Lower leg skin (tissue), 4 donors: ENCODE measurements around the gene ZNF148. TPM values are rescaled to one million over a fixed set of nuclear protein-coding genes. Genes with fewer than 3 reads are reported as not detected.

ENCODE experiments used
- DNase-seq, 2 donors: peaks; one replicate each; pipeline ENCODE4 v3.0.0-alpha.2; 2019; ENCODE audit warnings: low spot score in 2 of 2
- H3K4me3 ChIP-seq: fragments of 200-600 bp; sonication (generic); 2 replicates; pipeline ENCODE4 v1.5.1; 2017; ENCODE audit warnings: mild to moderate bottlenecking, low read depth; ENCODE audit not compliant: poor library complexity, severe bottlenecking
- CTCF ChIP-seq, 3 donors: fragments of 450-650 bp; IDR thresholded peaks; one replicate each; pipeline ENCODE4 v1.5.1; 2016; ENCODE audit warnings: antibody characterized with exemption in 3 of 3, mild to moderate bottlenecking in 3 of 3, moderate library complexity in 2 of 3
- POLR2A ChIP-seq, 2 donors: fragments of 450-650 bp; IDR thresholded peaks; one replicate each; pipeline ENCODE4 v1.6.1; 2016 to 2017; ENCODE audit warnings: antibody characterized with exemption in 2 of 2, mild to moderate bottlenecking in 1 of 2, moderate library complexity in 1 of 2
- WGBS, 2 donors: methylation state at CpG; one replicate each; pipeline ENCODE4 v1.1.5; 2018; 5-methylcytosine and 5-hydroxymethylcytosine counted together
- intact Hi-C: fragments of 100-400 bp; cut with DNase I; formaldehyde crosslinking; loops from one replicate; pipeline ENCODE4 v1.15.0; 2023; ENCODE audit warnings: low total_unique reads
- total RNA-seq, 4 donors: library from RNA; depleted of rRNA; stranded (reverse); fragments of >200 nt; gene quantifications; one replicate each; pipeline ENCODE4 v1.1.0, GENCODE V29; 2016

The ZNF148 gene
- total RNA-seq, 4 donors from 2014 or later = 14.6 to 24.6 (median 17.7) TPM

GRCh38 chr3:125250973-125251372 is 124.2 kb downstream of the ZNF148 start:
- 93 to 98% methylated on average over 2 of the region's 2 CpGs for WGBS, 2 donors
- no peak for DNase-seq
- H3K4me3 ChIP-seq = no peak overlapping the region
- intact Hi-C loops = no loop called here
- TF ChIP-seq POLR2A (IDR thresholded peaks at IDR 0.05) = no peak
- TF ChIP-seq CTCF (IDR thresholded peaks at IDR 0.05) = no peak

DNA sequence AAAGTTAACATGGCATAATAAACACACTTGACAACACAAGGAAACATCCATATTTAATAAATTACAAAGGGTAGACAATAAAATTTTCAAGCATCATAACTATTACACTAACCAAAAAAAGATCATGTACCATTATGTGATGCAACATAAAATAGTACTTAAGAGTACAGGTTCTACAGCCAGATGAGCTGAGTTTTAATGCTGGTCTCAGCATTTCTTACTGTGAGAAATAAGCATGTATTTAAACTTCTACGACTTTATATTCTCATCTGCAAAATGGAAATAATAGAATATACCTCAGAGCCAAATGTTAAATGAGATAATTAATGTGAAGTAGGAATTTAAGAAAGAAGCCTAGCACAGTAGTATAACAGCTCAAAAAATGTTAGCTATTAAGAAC is 128.9 kb downstream of the ZNF148 start:
- DNase-seq = no peak
- intact Hi-C loops = no loop called here
- TF ChIP-seq CTCF (IDR thresholded peaks at IDR 0.05) (no peak), POLR2A (IDR thresholded peaks at IDR 0.05) (no peak)
- no peak overlapping the region for H3K4me3 ChIP-seq
- 95 to 96% methylated on average over 1 of the region's 1 CpG for WGBS, 2 donors

DNA sequence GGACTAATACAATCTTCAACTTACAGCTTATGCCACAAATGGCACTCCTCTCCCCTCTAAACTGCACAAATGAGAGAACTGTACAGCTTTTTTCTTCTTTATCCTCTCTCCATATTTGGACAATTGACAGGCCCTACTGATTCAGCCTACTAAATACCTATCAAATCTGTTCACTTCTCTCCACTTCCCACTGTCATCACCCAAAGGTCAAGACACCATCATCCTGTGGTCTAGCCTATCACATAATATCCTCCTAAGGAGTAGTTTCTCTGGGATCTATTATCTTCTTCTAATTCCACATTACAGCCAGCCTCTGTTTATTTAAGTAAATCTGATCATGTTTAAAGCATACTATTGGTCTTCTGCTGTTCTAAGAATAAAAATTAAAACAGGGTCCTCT is 129.6 kb downstream of the ZNF148 start:
- TF ChIP-seq CTCF (IDR thresholded peaks at IDR 0.05) = no peak
- no peak for TF ChIP-seq POLR2A (IDR thresholded peaks at IDR 0.05)
- no peak for DNase-seq
- intact Hi-C loops = no loop called here
- H3K4me3 ChIP-seq = no peak overlapping the region

GRCh38 chr3:125240496-125240895 is 134.6 kb downstream of the ZNF148 start:
- TF ChIP-seq POLR2A (IDR thresholded peaks at IDR 0.05) = no peak
- no peak for TF ChIP-seq CTCF (IDR thresholded peaks at IDR 0.05)
- intact Hi-C loops = no loop called here

GRCh38 chr3:125239266-125239665 is 135.9 kb downstream of the ZNF148 start:
- WGBS, 2 donors = 68 to 81% methylated on average over 3 of the region's 3 CpGs
- intact Hi-C loops = no loop called here
- DNase-seq = no peak
- no peak overlapping the region for H3K4me3 ChIP-seq
- TF ChIP-seq CTCF (IDR thresholded peaks at IDR 0.05) (no peak), POLR2A (IDR thresholded peaks at IDR 0.05) (no peak)

More at GRCh38 chr3:125240496-125240895, 134.6 kb downstream of the ZNF148 start:
- DNase-seq = no peak
- WGBS, 2 donors = 85 to 87% methylated on average over 4 of the region's 4 CpGs
- no peak overlapping the region for H3K4me3 ChIP-seq

GRCh38 chr3:125238759-125239158 is 136.4 kb downstream of the ZNF148 start:
- 91 to 98% methylated on average over 3 of the region's 3 CpGs for WGBS, 2 donors
- H3K4me3 ChIP-seq = no peak overlapping the region
- no peak for TF ChIP-seq CTCF (IDR thresholded peaks at IDR 0.05)
- no peak for TF ChIP-seq POLR2A (IDR thresholded peaks at IDR 0.05)
- intact Hi-C loops = no loop called here
- no peak for DNase-seq
